ENCODE data around the gene SUCLG1.

GRCh38 chr2:84441036-84441435, 18.0 kb downstream of the SUCLG1 start:
- TF ChIP-seq CTCF (IDR thresholded peaks at IDR 0.05) (no peak), POLR2AphosphoS5 (IDR thresholded peaks at IDR 0.05) (no peak)
